ENCODE data around the gene SH3GL2. TPM values are rescaled to one million over a fixed set of nuclear protein-coding genes. Genes with fewer than 3 reads are reported as not detected.

The SH3GL2 gene
- total RNA-seq, 2 experiments from 2014 or later, result not detected

DNA sequence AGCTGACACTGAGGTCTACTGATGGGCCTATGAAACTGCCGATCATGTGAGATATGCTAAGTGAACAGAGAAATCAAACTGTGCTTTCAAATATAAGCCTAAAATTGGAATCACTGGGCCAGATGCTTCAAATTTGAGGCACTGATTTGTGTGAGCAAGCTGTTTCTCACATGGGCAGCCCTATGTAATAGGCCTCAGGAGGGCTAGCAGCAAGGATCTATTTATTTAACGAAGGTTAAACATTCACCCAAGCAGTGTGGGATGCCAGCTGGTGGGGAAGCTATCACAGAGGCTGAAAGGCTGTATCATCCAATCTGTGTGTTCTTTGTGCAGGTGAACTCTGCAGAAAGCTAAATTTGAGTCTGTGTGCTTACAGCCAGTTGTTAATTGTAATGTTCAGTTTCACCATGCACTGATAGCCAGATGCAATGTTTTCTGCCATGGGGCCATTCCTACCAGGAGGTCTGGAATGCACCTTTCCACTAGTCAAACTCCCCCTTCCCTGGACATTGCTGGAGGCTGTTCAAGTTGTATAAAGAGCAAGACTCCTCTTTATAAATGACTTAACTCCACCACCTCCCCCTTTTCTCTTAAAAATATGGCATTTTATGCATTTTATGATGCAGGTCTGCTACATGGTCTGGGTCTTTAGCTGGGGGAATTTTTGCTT is 228.9 kb downstream of the SH3GL2 start:
- no peaks in the 10 kb centered on the region for H3K36me3 Mint-ChIP-seq (ENCODE audit: low read depth)
- no peaks in the 10 kb centered on the region for H3K9me3 Mint-ChIP-seq (ENCODE audit: insufficient read depth)
- POLR2A ChIA-PET, result no interaction called here
- no peak for ATAC-seq
- DNase-seq, result no peak
- H3K4me3 Mint-ChIP-seq, result no peak overlapping the region
- CTCF ChIA-PET, result no interaction called here
- no peaks in the 10 kb centered on the region for H3K27me3 Mint-ChIP-seq (ENCODE audit: low read depth)
- H3K4me1 Mint-ChIP-seq (ENCODE audit: low read depth), result no peaks in the 10 kb centered on the region
- no peak overlapping the region for H3K27ac Mint-ChIP-seq

DNA sequence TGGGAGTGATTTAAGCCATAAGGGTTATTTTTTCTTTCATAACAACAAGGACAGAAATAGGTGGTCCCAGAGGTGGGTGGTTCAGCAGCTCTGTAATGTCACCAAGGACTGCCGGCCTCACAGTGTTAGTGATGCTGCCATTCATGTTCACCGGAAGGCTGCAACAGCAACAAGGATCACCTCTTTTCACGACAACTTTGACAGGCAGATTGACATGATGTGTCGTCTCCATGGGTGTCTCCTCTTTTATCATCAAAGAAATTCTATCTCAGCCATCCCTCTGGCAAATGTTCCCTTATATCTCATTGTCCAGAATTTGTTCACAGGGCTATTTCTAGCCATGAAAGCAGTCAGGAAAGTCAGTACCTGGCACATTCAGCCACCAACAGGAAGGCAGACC is 231.5 kb downstream of the SH3GL2 start:
- ChIA-PET POLR2A (no interaction called here), CTCF (interaction anchor here (1.1 to 1.7 kb wide), 8 partner anchors 19 to 1219 kb away, joined by 3 to 21 read pairs (median 6); no protein-coding TSS in a partner anchor)
- Mint-ChIP-seq H3K27me3 (ENCODE audit: low read depth) (no peaks in the 10 kb centered on the region), H3K4me1 (ENCODE audit: low read depth) (no peaks in the 10 kb centered on the region), H3K9me3 (ENCODE audit: insufficient read depth) (no peaks in the 10 kb centered on the region), H3K4me3 (no peak overlapping the region), H3K27ac (no peak overlapping the region), H3K36me3 (ENCODE audit: low read depth) (no peaks in the 10 kb centered on the region)
- no peak for ATAC-seq
- DNase-seq, result no peak

DNA sequence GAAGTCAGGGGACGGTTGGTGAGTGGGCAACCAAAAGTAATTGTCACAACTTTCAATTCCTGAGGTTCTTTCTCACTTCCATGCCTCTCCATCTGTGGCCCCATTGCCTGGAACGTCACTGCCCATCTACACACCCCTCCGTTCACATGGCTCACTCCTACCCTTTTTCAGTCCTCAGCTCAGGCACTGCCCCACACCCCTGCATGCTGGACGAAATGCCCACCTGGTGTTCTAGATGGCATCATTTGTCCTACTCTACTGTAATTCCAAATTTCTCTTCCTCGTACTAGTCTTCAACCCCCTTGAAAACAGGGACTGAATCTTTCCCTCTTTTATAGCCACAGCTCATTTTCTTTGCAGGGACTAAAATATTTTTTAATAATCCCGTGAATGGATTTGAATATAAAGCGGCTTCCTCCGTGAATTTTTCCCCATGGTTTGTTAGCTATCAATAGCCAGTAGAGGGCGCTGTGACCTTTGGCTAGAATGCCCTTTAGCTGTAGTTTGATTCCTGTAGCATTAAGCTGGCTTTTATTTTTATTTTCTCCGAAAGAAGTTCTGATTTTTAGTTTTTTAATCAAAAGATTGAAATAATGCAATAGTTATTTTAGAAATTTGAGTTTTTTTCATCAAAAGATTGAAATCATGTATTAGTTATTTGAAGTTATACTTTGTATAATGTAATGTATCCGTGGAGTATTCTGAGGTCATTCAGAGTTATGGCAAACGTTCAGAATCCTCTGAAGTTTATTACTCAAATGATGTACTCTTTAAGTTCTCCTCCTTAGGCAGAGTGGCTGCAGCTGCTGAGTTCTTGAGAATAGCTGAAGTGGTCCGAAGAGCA is 232.1 kb downstream of the SH3GL2 start:
- ATAC-seq, result no peak
- no peaks in the 10 kb centered on the region for H3K4me1 Mint-ChIP-seq (ENCODE audit: low read depth)
- no peaks in the 10 kb centered on the region for H3K9me3 Mint-ChIP-seq (ENCODE audit: insufficient read depth)
- H3K27ac Mint-ChIP-seq, result no peak overlapping the region
- H3K4me3 Mint-ChIP-seq, result no peak overlapping the region
- no peaks in the 10 kb centered on the region for H3K27me3 Mint-ChIP-seq (ENCODE audit: low read depth)
- DNase-seq, result peak; percentile 61
- ChIA-PET CTCF (interaction anchor here (0.7 to 1.7 kb wide), 13 partner anchors 11 to 1218 kb away, joined by 3 to 21 read pairs (median 6); no protein-coding TSS in a partner anchor), POLR2A (no interaction called here)
- H3K36me3 Mint-ChIP-seq (ENCODE audit: low read depth), result no peaks in the 10 kb centered on the region

DNA sequence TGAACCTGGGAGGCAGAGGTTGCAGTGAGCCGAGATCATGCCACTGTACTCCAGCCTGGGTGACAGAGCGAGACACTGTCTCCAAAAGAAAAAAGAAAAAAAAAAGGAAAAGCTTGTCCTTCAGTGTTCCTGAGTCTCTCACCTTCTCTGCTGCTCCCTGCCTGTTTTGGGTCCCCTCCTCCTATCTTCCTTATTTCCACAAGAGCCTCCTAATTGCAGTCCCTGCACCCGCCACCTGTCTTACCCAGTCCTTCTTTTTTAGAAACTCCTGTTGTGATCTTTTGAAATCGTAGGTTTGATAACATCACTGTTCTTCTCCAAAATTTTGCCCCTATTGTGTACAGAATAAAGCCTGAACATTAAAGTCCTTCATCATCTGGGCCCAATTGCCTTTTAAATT is 234.9 kb downstream of the SH3GL2 start:
- Mint-ChIP-seq H3K27ac (no peak overlapping the region), H3K36me3 (ENCODE audit: low read depth) (no peaks in the 10 kb centered on the region), H3K27me3 (ENCODE audit: low read depth) (no peaks in the 10 kb centered on the region), H3K4me3 (no peak overlapping the region), H3K9me3 (ENCODE audit: insufficient read depth) (no peaks in the 10 kb centered on the region), H3K4me1 (ENCODE audit: low read depth) (no peaks in the 10 kb centered on the region)
- no peak for ATAC-seq
- ChIA-PET POLR2A (no interaction called here), CTCF (interaction anchor here (1.6 kb wide), 1 partner anchor 400 kb away, joined by 5 read pairs; no protein-coding TSS in a partner anchor)
- DNase-seq, result no peak

DNA sequence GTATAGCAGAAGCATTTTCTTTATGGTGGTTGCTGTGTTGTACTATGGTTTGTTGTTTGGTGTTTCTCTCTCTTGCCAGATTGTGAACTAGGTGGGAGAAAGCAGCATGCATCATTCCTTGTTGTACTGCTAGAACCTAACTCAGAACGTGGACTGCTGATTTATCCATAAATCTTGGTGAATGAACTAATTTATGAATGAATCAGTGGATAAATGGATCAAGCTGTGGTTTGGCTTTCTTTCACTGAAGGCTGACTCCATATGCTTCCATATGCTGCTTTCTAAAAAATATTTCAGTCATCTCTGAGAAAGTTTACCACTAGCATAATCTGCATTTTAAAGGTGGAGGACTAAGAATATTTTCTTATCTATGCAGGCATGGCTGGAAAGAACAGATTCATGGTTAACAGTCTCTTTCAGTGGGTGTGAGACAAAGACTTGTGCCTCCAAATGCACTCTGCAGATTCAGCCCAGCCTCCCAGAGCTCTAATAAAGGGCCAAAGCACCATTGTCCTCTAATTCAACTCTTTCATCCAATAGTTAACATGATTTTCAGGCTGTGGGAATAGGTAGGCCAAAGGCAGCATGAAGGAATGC is 237.7 kb downstream of the SH3GL2 start:
- POLR2A ChIA-PET, result no interaction called here
- no peak for ATAC-seq
- no peak overlapping the region for H3K27ac Mint-ChIP-seq

DNA sequence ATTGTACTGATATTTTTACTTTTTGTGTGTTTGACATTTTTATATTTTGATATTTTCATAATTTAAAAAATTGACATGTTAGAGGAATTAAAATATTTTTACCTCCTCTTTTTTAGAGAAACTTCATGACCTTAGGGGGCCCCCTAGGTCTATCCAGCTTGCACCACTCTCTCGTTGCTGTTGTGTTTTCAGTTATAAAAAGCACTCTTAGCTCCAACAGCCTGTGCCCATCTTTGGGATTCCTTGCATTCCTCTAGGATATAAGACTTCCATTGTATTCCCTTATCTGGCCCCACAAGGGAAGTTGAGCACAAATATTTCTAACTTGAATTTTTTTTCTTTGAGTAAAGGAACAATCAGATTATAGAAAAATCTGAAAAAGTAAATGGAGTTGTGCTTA is 245.3 kb downstream of the SH3GL2 start:
- H3K9me3 Mint-ChIP-seq (ENCODE audit: insufficient read depth), result peaks cover 10% of the 10 kb centered on the region
- DNase-seq, result no peak
- H3K4me3 Mint-ChIP-seq, result no peak overlapping the region
- no peaks in the 10 kb centered on the region for H3K27me3 Mint-ChIP-seq (ENCODE audit: low read depth)
- no peaks in the 10 kb centered on the region for H3K36me3 Mint-ChIP-seq (ENCODE audit: low read depth)
- no peak overlapping the region for H3K27ac Mint-ChIP-seq
- ATAC-seq, result no peak
- ChIA-PET CTCF (no interaction called here), POLR2A (no interaction called here)
- H3K4me1 Mint-ChIP-seq (ENCODE audit: low read depth), result peaks cover 6% of the 10 kb centered on the region

More for the DNA sequence above, 237.7 kb downstream of the SH3GL2 start:
- DNase-seq, result no peak
- no peak overlapping the region for H3K4me3 Mint-ChIP-seq
- H3K27me3 Mint-ChIP-seq (ENCODE audit: low read depth), result no peaks in the 10 kb centered on the region
- H3K36me3 Mint-ChIP-seq (ENCODE audit: low read depth), result no peaks in the 10 kb centered on the region
- CTCF ChIA-PET, result no interaction called here
- peaks cover 10% of the 10 kb centered on the region for H3K9me3 Mint-ChIP-seq (ENCODE audit: insufficient read depth)
- H3K4me1 Mint-ChIP-seq (ENCODE audit: low read depth), result peaks cover 6% of the 10 kb centered on the region

DNA sequence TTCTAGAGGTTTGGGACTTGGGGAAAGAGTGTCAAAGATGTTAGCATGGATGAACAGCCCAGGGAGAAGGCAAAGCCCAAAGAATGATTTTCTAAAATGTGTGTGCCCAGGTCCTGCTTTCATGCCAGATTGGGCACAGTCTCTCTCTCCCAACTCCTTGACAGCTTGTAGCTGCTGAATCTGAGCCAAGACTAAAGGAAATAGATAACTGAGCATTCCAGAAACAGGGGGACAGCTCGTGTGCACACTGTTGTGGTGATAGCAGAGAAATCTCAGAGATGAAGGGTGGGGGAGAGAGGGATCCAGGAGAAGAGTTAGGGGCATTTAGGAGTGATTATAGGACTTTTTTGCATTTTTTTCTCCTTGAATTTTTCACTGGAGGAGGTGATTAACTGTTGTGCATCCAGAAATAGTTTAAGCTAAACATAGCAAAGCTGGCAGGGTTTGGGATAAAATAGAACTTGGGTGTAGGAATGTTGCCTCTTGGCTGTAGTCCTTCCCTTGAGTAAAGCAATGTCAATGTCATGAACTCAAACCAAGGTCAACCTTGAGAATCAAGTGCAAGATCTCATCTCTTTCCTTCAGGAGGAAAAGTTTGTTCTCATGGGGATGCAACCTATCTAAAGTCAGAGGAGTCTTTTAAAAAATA is 245.9 kb downstream of the SH3GL2 start:
- ChIA-PET CTCF (no interaction called here), POLR2A (no interaction called here)
- H3K9me3 Mint-ChIP-seq (ENCODE audit: insufficient read depth), result peaks cover 8% of the 10 kb centered on the region
- no peaks in the 10 kb centered on the region for H3K36me3 Mint-ChIP-seq (ENCODE audit: low read depth)
- no peak for ATAC-seq
- no peak overlapping the region for H3K4me3 Mint-ChIP-seq
- H3K27me3 Mint-ChIP-seq (ENCODE audit: low read depth), result no peaks in the 10 kb centered on the region
- H3K27ac Mint-ChIP-seq, result no peak overlapping the region
- H3K4me1 Mint-ChIP-seq (ENCODE audit: low read depth), result peaks cover 6% of the 10 kb centered on the region
- DNase-seq, result no peak

DNA sequence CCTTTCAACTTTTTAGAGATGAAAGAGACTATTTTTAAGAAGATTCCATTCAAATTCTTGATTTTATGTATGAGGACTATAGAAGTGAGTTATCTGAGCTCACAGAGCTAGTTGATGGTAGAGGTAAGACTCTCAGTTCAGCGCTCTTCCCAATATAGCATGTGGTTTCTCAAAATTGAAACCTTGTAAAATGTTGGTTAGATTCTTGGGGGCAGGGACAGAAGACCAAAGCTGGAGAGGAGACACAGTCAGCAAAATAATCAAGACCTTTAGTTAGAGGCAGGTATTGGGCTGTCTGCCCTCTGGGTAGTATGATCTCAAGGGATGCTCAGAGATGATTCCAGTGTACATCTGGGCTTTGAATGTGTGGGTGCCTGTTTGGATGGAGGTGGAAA is 246.4 kb downstream of the SH3GL2 start:
- peaks cover 2% of the 10 kb centered on the region for H3K4me1 Mint-ChIP-seq (ENCODE audit: low read depth)
- H3K36me3 Mint-ChIP-seq (ENCODE audit: low read depth), result no peaks in the 10 kb centered on the region
- DNase-seq (no peak), ATAC-seq (no peak)
- peaks cover 3% of the 10 kb centered on the region for H3K9me3 Mint-ChIP-seq (ENCODE audit: insufficient read depth)
- H3K4me3 Mint-ChIP-seq, result no peak overlapping the region
- ChIA-PET POLR2A (no interaction called here), CTCF (no interaction called here)
- no peaks in the 10 kb centered on the region for H3K27me3 Mint-ChIP-seq (ENCODE audit: low read depth)
- H3K27ac Mint-ChIP-seq, result no peak overlapping the region

DNA sequence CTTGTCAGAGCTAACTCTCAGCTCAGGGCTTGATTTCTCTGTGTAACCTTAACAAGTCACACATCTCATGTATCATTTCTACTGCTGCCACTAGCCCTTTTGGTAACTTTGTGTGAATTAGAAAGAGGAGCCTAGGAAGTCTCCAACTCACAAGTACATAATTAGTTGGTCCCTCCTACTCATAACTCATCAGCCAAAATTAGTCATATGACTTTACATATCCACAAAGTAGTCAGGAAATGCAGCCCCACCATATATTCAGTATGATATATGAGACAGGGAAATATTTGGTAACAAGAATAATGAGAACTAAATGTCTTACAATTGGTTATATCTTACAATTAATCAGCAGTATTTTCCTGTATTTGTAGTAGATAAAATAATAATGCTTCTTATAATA is 250.2 kb downstream of the SH3GL2 start:
- Mint-ChIP-seq H3K27ac (no peak overlapping the region), H3K36me3 (ENCODE audit: low read depth) (no peaks in the 10 kb centered on the region), H3K9me3 (ENCODE audit: insufficient read depth) (no peaks in the 10 kb centered on the region), H3K4me3 (no peak overlapping the region), H3K27me3 (ENCODE audit: low read depth) (no peaks in the 10 kb centered on the region), H3K4me1 (ENCODE audit: low read depth) (no peaks in the 10 kb centered on the region)
- DNase-seq, result no peak
- no peak for ATAC-seq
- CTCF ChIA-PET, result interaction anchor here (1.2 kb wide), 1 partner anchor 19 kb away, joined by 3 read pairs; no protein-coding TSS in a partner anchor
- POLR2A ChIA-PET, result no interaction called here

DNA sequence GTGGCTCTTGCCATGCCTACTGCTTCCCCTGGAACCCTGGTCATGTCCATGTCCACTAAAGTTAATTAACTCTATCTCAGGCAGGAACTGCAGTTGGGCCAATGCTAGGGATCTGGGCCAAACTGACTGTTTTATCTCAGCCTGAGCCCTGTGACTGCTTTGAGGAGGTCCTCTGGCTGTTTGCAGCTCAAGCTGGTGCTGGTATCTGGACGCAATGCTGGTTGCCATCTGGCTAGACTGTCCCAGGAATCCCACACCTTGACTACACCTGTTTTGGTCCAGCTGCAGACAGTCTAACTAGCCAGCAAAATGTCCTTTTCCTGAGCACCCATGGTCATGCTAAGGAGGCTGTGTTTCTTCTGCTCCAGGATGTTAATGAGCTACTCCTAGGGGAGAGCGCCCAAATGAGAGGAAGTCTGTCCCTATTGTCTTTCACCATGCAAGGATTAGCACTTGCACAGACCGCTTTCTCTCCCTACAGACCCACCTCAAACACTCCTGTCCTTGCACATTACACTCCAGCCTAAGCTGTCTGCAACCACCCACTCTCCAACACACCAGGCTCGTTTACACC is 251.0 kb downstream of the SH3GL2 start:
- no peak overlapping the region for H3K27ac Mint-ChIP-seq
- no peak for ATAC-seq
- no peaks in the 10 kb centered on the region for H3K9me3 Mint-ChIP-seq (ENCODE audit: insufficient read depth)
- H3K4me1 Mint-ChIP-seq (ENCODE audit: low read depth), result no peaks in the 10 kb centered on the region
- DNase-seq, result no peak
- ChIA-PET POLR2A (no interaction called here), CTCF (interaction anchor here (1.2 kb wide), 1 partner anchor 20 kb away, joined by 3 read pairs; no protein-coding TSS in a partner anchor)
- no peaks in the 10 kb centered on the region for H3K36me3 Mint-ChIP-seq (ENCODE audit: low read depth)
- H3K4me3 Mint-ChIP-seq, result no peak overlapping the region
- H3K27me3 Mint-ChIP-seq (ENCODE audit: low read depth), result no peaks in the 10 kb centered on the region

DNA sequence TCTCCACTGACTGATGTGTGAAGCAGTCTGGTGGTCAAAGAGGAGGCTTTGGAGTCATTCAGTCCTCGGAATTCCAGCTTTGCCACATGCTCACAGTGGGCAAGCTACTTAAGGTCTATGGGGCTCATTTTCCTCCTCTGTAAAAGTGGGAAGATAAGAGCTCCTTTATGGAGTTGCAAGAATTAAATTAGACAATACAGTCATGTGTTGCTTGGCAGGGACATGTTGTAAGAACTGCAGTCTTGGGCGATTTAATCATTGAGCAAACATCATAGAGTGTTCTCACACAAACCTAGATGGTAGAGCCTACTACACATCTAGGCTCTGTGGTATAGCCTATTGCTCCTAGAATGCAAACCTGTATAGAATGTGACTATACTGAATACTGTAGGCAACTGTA is 253.9 kb downstream of the SH3GL2 start:
- CTCF ChIA-PET, result no interaction called here
- Mint-ChIP-seq H3K27ac (no peak overlapping the region), H3K9me3 (ENCODE audit: insufficient read depth) (no peaks in the 10 kb centered on the region), H3K36me3 (ENCODE audit: low read depth) (no peaks in the 10 kb centered on the region), H3K4me1 (ENCODE audit: low read depth) (no peaks in the 10 kb centered on the region), H3K27me3 (ENCODE audit: low read depth) (no peaks in the 10 kb centered on the region), H3K4me3 (no peak overlapping the region)
- POLR2A ChIA-PET, result no interaction called here
- ATAC-seq (no peak), DNase-seq (no peak)

All from activated CD8-positive, alpha-beta T cell treated with anti-CD3 and anti-CD28 coated beads, Interleukin-2, amount 10 ng/mL, durations not matched to agents 7 days and 5 days (primary cell).